T-cell (primary cell): ENCODE results near the gene KLC3. TPM values are rescaled to one million over a fixed set of nuclear protein-coding genes. Genes with fewer than 3 reads are reported as not detected.

Source experiments
- ATAC-seq, 4 experiments: fragments of 200-7000 bp in 3 of 4; fragments of 150-1000 bp in 1 of 4; cut with Tn5 transposase; replicated peaks in 1 of 4; 1 replicate in 3 of 4; 2 replicates in 1 of 4; pipeline ENCODE4 v1.10.0; 2021; ENCODE audit warnings: moderate library complexity in 3 of 4, mild to moderate bottlenecking in 2 of 4, moderate number of reproducible peaks in 1 of 4
- CTCF ChIA-PET, 2 donors: fragments of 300-600 bp; sonication (Branson Sonifier 250); formaldehyde crosslinking; loops; one replicate each; lab custom pipeline; 2022; ENCODE audit warnings: antibody characterized with exemption in 2 of 2; lab: Charles Lee
- POLR2A ChIA-PET, 2 donors: fragments of 300-600 bp; sonication (Branson Sonifier 250); formaldehyde crosslinking; loops; one replicate each; lab custom pipeline; 2022; ENCODE audit warnings: antibody characterized with exemption in 2 of 2; lab: Charles Lee
- DNase-seq, 35 experiments: peaks; one replicate each; pipeline versions ENCODE4 v3.0.0 to v3.0.0-alpha.2; 2013 to 2023
- H3K27ac ChIP-seq: one replicate; pipeline ENCODE4 v1.5.1; 2013; ENCODE audit warnings: low read length
- H3K27me3 ChIP-seq, 2 experiments: replicated peaks in 1 of 2; 1 replicate in 1 of 2; 2 replicates in 1 of 2; pipeline versions ENCODE4 v1.6.1 to v1.7.0; 2013; ENCODE audit warnings: low read length in 1 of 2, mixed read lengths in 1 of 2; ENCODE audit not compliant: control insufficient read depth in 2 of 2, insufficient read depth in 2 of 2; ENCODE audit errors: extremely low read depth in 1 of 2
- H3K36me3 ChIP-seq, 2 donors: 1 replicate in 1 of 2; 2 replicates in 1 of 2; pipeline versions ENCODE4 v1.6.1 to v1.7.0; 2013; ENCODE audit warnings: low read length in 1 of 2; ENCODE audit not compliant: control insufficient read depth in 2 of 2, insufficient read depth in 1 of 2; ENCODE audit errors: extremely low read depth in 1 of 2
- H3K4me1 ChIP-seq, 2 experiments: 1 replicate in 1 of 2; 2 replicates in 1 of 2; pipeline versions ENCODE4 v1.6.1 to v1.7.0; 2013; ENCODE audit warnings: low read length in 2 of 2, mixed read lengths in 1 of 2; ENCODE audit not compliant: insufficient read depth in 2 of 2, control insufficient read depth in 1 of 2; ENCODE audit errors: extremely low read depth in 1 of 2
- H3K4me3 ChIP-seq, 2 donors: 1 replicate in 1 of 2; 2 replicates in 1 of 2; pipeline versions ENCODE4 v1.5.1 to v1.7.0; 2013; ENCODE audit warnings: mild to moderate bottlenecking in 2 of 2, low read length in 1 of 2, moderate library complexity in 1 of 2; ENCODE audit not compliant: control insufficient read depth in 1 of 2; ENCODE audit errors: extremely low read depth in 1 of 2
- H3K9me3 ChIP-seq: 2 replicates; pipeline ENCODE4 v1.7.0; 2013
- H3K27ac Mint-ChIP-seq, 2 donors: one replicate each; pipeline ENCODE4 v1.8.0; 2020 to 2021; ENCODE audit warnings: mild to moderate bottlenecking in 2 of 2, mixed read lengths in 2 of 2
- H3K27me3 Mint-ChIP-seq, 2 donors: one replicate each; pipeline ENCODE4 v1.8.0; 2021 to 2022; ENCODE audit warnings: mixed read lengths in 2 of 2
- H3K36me3 Mint-ChIP-seq: one replicate; pipeline ENCODE4 v1.8.0; 2021; ENCODE audit warnings: mixed read lengths
- H3K4me1 Mint-ChIP-seq, 3 donors: one replicate each; pipeline ENCODE4 v1.8.0; 2020 to 2022; ENCODE audit warnings: mixed read lengths in 3 of 3, mild to moderate bottlenecking in 1 of 3
- H3K4me3 Mint-ChIP-seq, 3 donors: one replicate each; pipeline ENCODE4 v1.8.0; 2020 to 2022; ENCODE audit warnings: mild to moderate bottlenecking in 3 of 3, mixed read lengths in 3 of 3, moderate library complexity in 3 of 3
- H3K9me3 Mint-ChIP-seq, 3 donors: one replicate each; pipeline ENCODE4 v1.8.0; 2020 to 2022; ENCODE audit warnings: mixed read lengths in 3 of 3
- WGBS: methylation state at CpG from one replicate; pipeline ENCODE4 v1.1.5; 2013; ENCODE audit warnings: missing lambda C conversion rate; ENCODE audit not compliant: insufficient coverage; 5-methylcytosine and 5-hydroxymethylcytosine counted together
- total RNA-seq, 35 experiments: library from RNA in 6 of 35; stranded (reverse) in 6 of 35; fragments of 120-200 nt in 1 of 35; gene quantifications; one replicate each; pipeline versions ENCODE4 v1.2.1 to v1.2.4 and lab custom pipeline; 2013 to 2026

KLC3 gene
- total RNA-seq, 5 donors from 2014 or later (not counting 1 experiment from before 2014, with no cell fraction given), result 0.35 TPM; not detected in 4

DNA sequence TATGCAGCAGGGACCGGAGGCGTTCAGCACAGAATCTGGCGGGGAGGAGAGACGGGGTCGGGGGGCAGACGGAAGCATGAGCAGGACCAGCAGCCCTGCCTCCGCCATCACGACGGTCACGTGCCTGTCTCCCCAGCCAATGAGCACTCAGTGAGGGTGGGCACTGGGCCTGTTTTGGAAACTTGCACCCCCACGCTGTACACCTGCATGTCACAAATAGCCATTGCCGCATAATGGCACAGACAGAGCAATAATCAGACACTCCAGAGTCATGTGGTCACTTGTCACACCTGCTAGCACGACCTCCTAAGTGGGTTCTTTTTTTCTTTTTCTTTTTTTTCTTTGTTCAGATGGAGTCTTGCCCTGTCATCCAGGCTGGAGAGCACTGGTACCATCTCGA lies 21.1 kb downstream of the KLC3 start:
- DNase-seq, result no peak
- peaks cover 17 to 26% of the 10 kb centered on the region in 2 donors for H3K36me3 ChIP-seq
- Mint-ChIP-seq H3K9me3 (no peaks in the 10 kb centered on the region), H3K36me3 (peaks cover 25% of the 10 kb centered on the region), H3K27me3 (no peaks in the 10 kb centered on the region), H3K4me3 (no peak overlapping the region), H3K4me1 (no peaks in the 10 kb centered on the region), H3K27ac (no peak overlapping the region)
- H3K27me3 ChIP-seq, result no peaks in the 10 kb centered on the region
- H3K4me3 ChIP-seq, result no peak overlapping the region
- H3K27ac ChIP-seq, result no peak overlapping the region
- ChIA-PET POLR2A (no interaction called here), CTCF (no interaction called here)
- no peaks in the 10 kb centered on the region for H3K4me1 ChIP-seq
- ATAC-seq, result no peak
- WGBS, result 95% methylated on average over 14 of the region's 14 CpGs
- H3K9me3 ChIP-seq, result no peaks in the 10 kb centered on the region

DNA sequence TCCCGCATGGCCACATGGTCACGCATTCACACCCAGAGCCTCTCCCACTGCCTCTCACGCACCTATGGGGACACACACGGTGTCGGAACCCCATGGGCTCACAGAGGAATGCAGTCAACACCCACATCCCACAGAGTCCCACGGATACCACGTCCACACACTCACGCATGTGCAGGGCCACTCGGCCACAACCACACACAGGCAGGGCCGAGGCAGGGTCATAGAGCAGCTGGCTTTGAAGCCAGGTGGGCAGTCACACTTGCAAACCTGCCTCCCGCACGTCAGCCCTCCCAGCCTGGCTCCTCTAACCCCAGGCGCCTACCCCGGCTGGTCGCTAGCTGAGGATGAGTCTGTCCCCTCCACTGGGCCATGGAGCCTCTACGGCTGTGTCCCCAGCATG lies 21.7 kb downstream of the KLC3 start:
- H3K9me3 ChIP-seq, result no peaks in the 10 kb centered on the region
- ATAC-seq (no peak), DNase-seq (no peak)
- ChIA-PET POLR2A (no interaction called here), CTCF (no interaction called here)
- WGBS, result 87% methylated on average over 12 of the region's 16 CpGs
- peaks cover 17 to 26% of the 10 kb centered on the region in 2 donors for H3K36me3 ChIP-seq
- no peak overlapping the region for H3K27ac Mint-ChIP-seq
- no peaks in the 10 kb centered on the region for H3K4me1 Mint-ChIP-seq
- H3K9me3 Mint-ChIP-seq, result no peaks in the 10 kb centered on the region
- H3K4me3 ChIP-seq, result no peak overlapping the region
- H3K27me3 Mint-ChIP-seq, result no peaks in the 10 kb centered on the region
- no peak overlapping the region for H3K4me3 Mint-ChIP-seq
- H3K27ac ChIP-seq, result no peak overlapping the region
- no peaks in the 10 kb centered on the region for H3K27me3 ChIP-seq
- H3K4me1 ChIP-seq, result no peaks in the 10 kb centered on the region
- peaks cover 22% of the 10 kb centered on the region for H3K36me3 Mint-ChIP-seq

DNA sequence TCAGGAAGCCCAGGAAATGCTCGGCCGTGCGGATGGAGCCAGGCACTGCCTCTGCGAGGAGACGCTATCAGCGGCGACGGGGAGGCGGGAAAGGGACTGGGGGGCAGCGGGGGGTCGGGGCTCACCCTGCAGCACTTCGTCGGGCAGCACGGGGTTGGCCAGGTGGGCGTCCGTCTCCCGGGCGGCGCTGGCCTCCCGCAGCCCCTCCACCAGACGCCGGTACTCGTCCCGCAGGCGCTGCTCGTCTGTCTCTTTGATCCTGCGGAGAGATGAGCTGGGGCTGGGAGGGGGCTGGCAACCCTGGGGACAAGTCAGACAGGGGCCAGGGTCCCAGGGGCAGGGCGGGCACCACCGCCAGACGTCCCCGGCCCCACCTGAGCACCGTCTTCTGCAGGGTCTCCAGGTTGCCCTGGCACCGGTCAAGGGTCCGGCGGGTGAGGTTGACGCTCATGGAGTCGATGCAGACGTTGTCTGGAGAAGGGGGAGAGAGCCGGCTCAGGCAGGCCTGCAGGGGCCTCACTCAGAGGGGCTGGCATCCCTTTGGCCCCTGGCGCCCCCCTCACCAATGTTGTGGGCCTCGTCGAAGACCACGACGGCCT lies 23.4 kb downstream of the KLC3 start:
- Mint-ChIP-seq H3K9me3 (no peaks in the 10 kb centered on the region), H3K36me3 (peaks cover 11% of the 10 kb centered on the region), H3K27ac (no peak overlapping the region), H3K27me3 (no peaks in the 10 kb centered on the region), H3K4me1 (peaks cover 0 to 9% (median 6%) of the 10 kb centered on the region in 3 donors), H3K4me3 (no peak overlapping the region)
- Histone ChIP-seq H3K27me3 (no peaks in the 10 kb centered on the region), H3K36me3 (peaks cover 16 to 24% of the 10 kb centered on the region in 2 donors), H3K4me3 (no peak overlapping the region), H3K27ac (no peak overlapping the region), H3K9me3 (no peaks in the 10 kb centered on the region), H3K4me1 (no peaks in the 10 kb centered on the region)
- CTCF ChIA-PET, result no interaction called here
- no peak for ATAC-seq
- DNase-seq, result no peak
- 97% methylated on average over 38 of the region's 44 CpGs for WGBS
- POLR2A ChIA-PET, result no interaction called here

DNA sequence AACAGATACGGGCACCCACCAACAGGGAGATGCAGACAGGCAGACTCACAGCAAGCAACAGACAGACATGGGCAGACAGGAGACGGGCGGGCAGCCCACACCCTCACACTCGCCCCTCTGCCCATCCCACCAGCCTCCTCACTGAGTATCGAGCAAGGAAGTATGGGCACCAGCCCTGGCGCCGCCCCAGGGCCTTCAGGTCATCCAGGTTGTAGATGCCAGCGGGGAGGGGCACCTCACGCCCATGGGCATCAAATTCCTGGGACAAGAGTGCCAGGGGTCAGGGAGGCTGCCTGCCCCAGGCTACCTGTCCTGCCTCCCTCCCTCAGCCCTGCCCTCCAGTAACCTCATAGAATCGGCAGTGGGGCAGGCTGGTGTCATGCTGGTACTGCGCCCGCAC lies 24.1 kb downstream of the KLC3 start:
- 91% methylated on average over 8 of the region's 12 CpGs for WGBS
- Mint-ChIP-seq H3K4me3 (no peak overlapping the region), H3K9me3 (no peaks in the 10 kb centered on the region), H3K36me3 (peaks cover 7% of the 10 kb centered on the region), H3K4me1 (peaks cover 0 to 10% (median 9%) of the 10 kb centered on the region in 3 donors), H3K27me3 (no peaks in the 10 kb centered on the region), H3K27ac (no peak overlapping the region)
- Histone ChIP-seq H3K27ac (no peak overlapping the region), H3K4me1 (peaks cover 0 to 5% of the 10 kb centered on the region in 2 experiments), H3K36me3 (peaks cover 14 to 24% of the 10 kb centered on the region in 2 donors), H3K27me3 (no peaks in the 10 kb centered on the region), H3K4me3 (no peak overlapping the region), H3K9me3 (no peaks in the 10 kb centered on the region)
- no peak for ATAC-seq
- no peak for DNase-seq
- ChIA-PET POLR2A (no interaction called here), CTCF (no interaction called here)

DNA sequence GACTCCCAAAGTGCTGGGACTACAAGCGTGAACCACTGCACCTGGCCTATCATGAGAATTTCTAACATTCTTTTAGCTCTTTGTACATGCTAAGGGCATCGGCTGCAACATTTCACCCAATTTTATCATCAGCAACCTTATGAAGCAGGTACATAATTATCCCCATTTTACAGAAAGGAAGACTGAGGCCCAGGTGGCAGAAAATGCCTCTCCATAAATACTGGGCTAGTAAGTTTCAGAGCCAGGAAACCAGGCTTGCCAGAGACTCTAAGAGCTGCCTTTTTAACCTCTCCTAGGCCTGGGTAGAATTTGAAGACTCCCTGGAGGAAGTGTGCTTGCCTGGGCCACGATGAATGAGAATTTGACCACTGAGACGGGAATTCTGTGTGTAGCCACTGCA lies 27.6 kb downstream of the KLC3 start:
- no peak overlapping the region for H3K27ac Mint-ChIP-seq
- H3K4me3 Mint-ChIP-seq, result peak overlapping the region in 1 of 3 donors; percentile 42
- Histone ChIP-seq H3K27me3 (no peaks in the 10 kb centered on the region), H3K27ac (no peak overlapping the region), H3K9me3 (no peaks in the 10 kb centered on the region), H3K4me3 (no peak overlapping the region), H3K4me1 (peaks cover 2 to 20% of the 10 kb centered on the region in 2 experiments), H3K36me3 (peaks cover 4 to 12% of the 10 kb centered on the region in 2 donors)
- no peaks in the 10 kb centered on the region for H3K27me3 Mint-ChIP-seq
- DNase-seq (no peak), ATAC-seq (no peak)
- ChIA-PET POLR2A (no interaction called here), CTCF (no interaction called here)
- H3K36me3 Mint-ChIP-seq, result no peaks in the 10 kb centered on the region
- no peaks in the 10 kb centered on the region for H3K9me3 Mint-ChIP-seq
- WGBS, result 90% methylated on average over 2 of the region's 4 CpGs
- H3K4me1 Mint-ChIP-seq, result peaks cover 4 to 15% (median 14%) of the 10 kb centered on the region in 3 donors

DNA sequence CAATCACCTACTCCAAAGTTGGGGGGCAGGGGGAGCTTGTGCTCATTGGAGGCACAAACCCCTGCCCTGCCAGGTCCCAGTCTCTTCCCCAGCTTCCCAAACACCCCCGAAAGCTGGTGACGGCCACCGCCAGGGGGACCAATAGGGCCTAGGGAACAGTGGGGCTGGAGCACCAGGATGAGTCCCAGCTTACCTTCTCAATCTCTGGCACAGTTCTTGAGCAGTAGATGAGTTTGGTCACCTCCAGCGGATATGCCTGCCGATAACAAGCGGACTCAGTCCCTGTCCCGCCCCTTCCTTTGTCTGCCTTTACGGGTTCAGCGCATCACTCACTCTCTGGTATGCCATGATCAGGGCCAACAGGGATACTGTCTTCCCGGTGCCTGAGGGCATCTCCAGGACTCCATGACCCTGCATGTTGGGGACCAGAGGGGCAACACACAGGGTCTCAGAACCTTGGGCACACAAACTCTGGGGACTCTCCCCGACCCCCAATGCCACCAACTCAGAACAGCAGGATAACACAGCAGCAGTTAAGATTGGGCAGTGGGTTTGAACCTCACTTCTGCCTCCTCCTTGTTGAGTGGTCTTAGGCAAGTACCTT lies 28.3 kb downstream of the KLC3 start:
- Mint-ChIP-seq H3K27ac (no peak overlapping the region), H3K36me3 (no peaks in the 10 kb centered on the region), H3K4me1 (peaks cover 4 to 15% (median 14%) of the 10 kb centered on the region in 3 donors), H3K27me3 (peaks cover 0 to 1% of the 10 kb centered on the region in 2 donors), H3K4me3 (peak overlapping the region; percentile 42 to 66 (median 57)), H3K9me3 (no peaks in the 10 kb centered on the region)
- DNase-seq (no peak), ATAC-seq (no peak)
- WGBS, result 98% methylated on average over 10 of the region's 11 CpGs
- no peak overlapping the region for H3K27ac ChIP-seq
- H3K36me3 ChIP-seq, result peaks cover 4 to 6% of the 10 kb centered on the region in 2 donors
- H3K27me3 ChIP-seq, result peaks cover 0 to 3% of the 10 kb centered on the region in 2 experiments
- CTCF ChIA-PET, result no interaction called here
- no peak overlapping the region for H3K4me3 ChIP-seq
- H3K9me3 ChIP-seq, result no peaks in the 10 kb centered on the region
- peaks cover 2 to 20% of the 10 kb centered on the region in 2 experiments for H3K4me1 ChIP-seq
- POLR2A ChIA-PET, result no interaction called here
